Stimulated activated naive CD8-positive, alpha-beta T cell treated with anti-CD3 and anti-CD28 coated beads, Interleukin-15, Interleukin-2, amounts not matched to agents 100 U/mL and 50 U/mL, for 24 hours (primary cell): Measurements from ENCODE around the gene LRRC8C.

Experiments
- ATAC-seq: fragments of 150-1000 bp; cut with Tn5 transposase; one replicate; pipeline ENCODE4 v1.10.0; 2021
- DNase-seq: peaks from one replicate; pipeline ENCODE4 v3.0.0; 2021

Gene LRRC8C

GRCh38 chr1:89767618-89768017, 134.7 kb downstream of the LRRC8C start:
- ATAC-seq: no peak
- no peak for DNase-seq
